WTC11 (cell line): ENCODE results near the gene GLRX. TPM values are rescaled to one million over a fixed set of nuclear protein-coding genes. Genes with fewer than 3 reads are reported as not detected.

Experiments
- ATAC-seq: fragments of 200-7000 bp; cut with Tn5 transposase; 2 replicates; pipeline ENCODE4 v1.10.0; 2021; ENCODE audit warnings: mild to moderate bottlenecking, moderate library complexity
- CTCF ChIA-PET: fragments of 300-600 bp; sonication (Branson Sonifier 250); formaldehyde crosslinking; loops from one replicate; lab custom pipeline; 2021; ENCODE audit warnings: antibody characterized with exemption; lab: Charles Lee
- POLR2A ChIA-PET: fragments of 350-600 bp; sonication (Branson Sonifier 250); formaldehyde crosslinking; loops from one replicate; lab custom pipeline; 2021; ENCODE audit warnings: antibody characterized with exemption; lab: Charles Lee
- DNase-seq: peaks from one replicate; pipeline ENCODE4 v3.0.0; 2021; ENCODE audit warnings: low spot score
- H3K27ac Mint-ChIP-seq: 2 replicates; pipeline ENCODE4 v1.8.0; 2021; ENCODE audit warnings: mixed read lengths
- H3K27me3 Mint-ChIP-seq: 2 replicates; pipeline ENCODE4 v1.8.0; 2021; ENCODE audit warnings: low read depth, mild to moderate bottlenecking, moderate library complexity, mixed read lengths
- H3K36me3 Mint-ChIP-seq: 2 replicates; pipeline ENCODE4 v1.8.0; 2021; ENCODE audit warnings: mixed read lengths
- H3K4me1 Mint-ChIP-seq: 2 replicates; pipeline ENCODE4 v1.8.0; 2022; ENCODE audit warnings: mixed read lengths
- H3K4me3 Mint-ChIP-seq: 2 replicates; pipeline ENCODE4 v1.8.0; 2021; ENCODE audit warnings: mild to moderate bottlenecking, moderate library complexity, mixed read lengths
- H3K9me3 Mint-ChIP-seq: 2 replicates; pipeline ENCODE4 v1.8.0; 2021; ENCODE audit warnings: mixed read lengths
- AR ChIP-seq: fragments of 250-450 bp; sonication (Bioruptor Pico); IDR thresholded peaks from 2 replicates; pipeline ENCODE4 v1.9.0; 2021; ENCODE audit warnings: mild to moderate bottlenecking
- ARID4B ChIP-seq: sonication (generic); formaldehyde crosslinking; IDR thresholded peaks from 2 replicates; pipeline ENCODE4 v1.8.0; 2023; ENCODE audit warnings: missing genetic modification reagents, mild to moderate bottlenecking, borderline replicate concordance
- ATF2 ChIP-seq: sonication (generic); formaldehyde crosslinking; IDR thresholded peaks from 2 replicates; pipeline ENCODE4 v1.8.1; 2022; ENCODE audit warnings: low read depth, missing genetic modification reagents, borderline replicate concordance
- E2F4 ChIP-seq: sonication (generic); formaldehyde crosslinking; IDR thresholded peaks from 2 replicates; pipeline ENCODE4 v1.8.1; 2022; ENCODE audit warnings: low read depth, mild to moderate bottlenecking, moderate library complexity, missing genetic modification reagents, borderline replicate concordance
- ELF4 ChIP-seq: sonication (generic); formaldehyde crosslinking; IDR thresholded peaks from 2 replicates; pipeline ENCODE4 v1.8.1; 2022; ENCODE audit warnings: low read depth, mild to moderate bottlenecking, moderate library complexity, missing genetic modification reagents
- GRHL2 ChIP-seq: fragments of 250-450 bp; sonication (Bioruptor Pico); IDR thresholded peaks from 2 replicates; pipeline ENCODE4 v1.8.0; 2022; ENCODE audit warnings: mild to moderate bottlenecking, moderate library complexity; ENCODE audit not compliant: insufficient replicate concordance, severe bottlenecking
- IRF2 ChIP-seq: sonication (generic); formaldehyde crosslinking; IDR thresholded peaks from 2 replicates; pipeline ENCODE4 v1.8.0; 2022; ENCODE audit warnings: low read depth, missing genetic modification reagents, borderline replicate concordance
- JUN ChIP-seq: sonication (generic); formaldehyde crosslinking; IDR thresholded peaks from 2 replicates; pipeline ENCODE4 v1.8.0; 2023; ENCODE audit warnings: mild to moderate bottlenecking, missing genetic modification reagents
- MLX ChIP-seq: sonication (generic); formaldehyde crosslinking; IDR thresholded peaks from 2 replicates; pipeline ENCODE4 v1.8.1; 2023; ENCODE audit warnings: mild to moderate bottlenecking, missing genetic modification reagents, moderate library complexity
- NFYB ChIP-seq: sonication (generic); formaldehyde crosslinking; conservative IDR thresholded peaks from 2 replicates; pipeline ENCODE4 v1.8.0; 2022; ENCODE audit warnings: low read depth, missing genetic modification reagents
- NR1H2 ChIP-seq: sonication (generic); formaldehyde crosslinking; IDR thresholded peaks from 2 replicates; pipeline ENCODE4 v1.9.0; 2021; ENCODE audit warnings: mild to moderate bottlenecking, moderate library complexity, missing genetic modification reagents
- PRRX2 ChIP-seq: fragments of 250-450 bp; sonication (Bioruptor Pico); IDR thresholded peaks from 2 replicates; pipeline ENCODE4 v1.8.0; 2021; ENCODE audit warnings: mild to moderate bottlenecking
- USF1 ChIP-seq: sonication (generic); formaldehyde crosslinking; IDR thresholded peaks from 2 replicates; pipeline ENCODE4 v1.8.0; 2022; ENCODE audit warnings: mild to moderate bottlenecking, missing genetic modification reagents
- ZNF219 ChIP-seq: sonication (generic); formaldehyde crosslinking; IDR thresholded peaks from 2 replicates; pipeline ENCODE4 v1.8.0; 2023; ENCODE audit warnings: missing genetic modification reagents, mild to moderate bottlenecking, borderline replicate concordance
- ZNF263 ChIP-seq: sonication (generic); formaldehyde crosslinking; IDR thresholded peaks from 2 replicates; pipeline ENCODE4 v1.8.1; 2022; ENCODE audit warnings: low read depth, mild to moderate bottlenecking, moderate library complexity, missing genetic modification reagents
- ZNF416 ChIP-seq: fragments of 250-450 bp; sonication (Bioruptor Pico); IDR thresholded peaks from 2 replicates; pipeline ENCODE4 v1.9.0; 2021; ENCODE audit warnings: mild to moderate bottlenecking, inconsistent platforms
- total RNA-seq: library from RNA; stranded (reverse); gene quantifications from 3 replicates; pipeline ENCODE4 v1.2.3, GENCODE V29; 2021

GLRX gene
- total RNA-seq, 1 experiment from 2014 or later, result 15.9 TPM

- TF ChIP-seq NR1H2, result no peak
Measured at GRCh38 chr5:95784514-95785302, 37.8 kb downstream of the GLRX start (continued).

GRCh38 chr5:95783661-95784060 lies 38.9 kb downstream of the GLRX start:
- ATAC-seq (no peak), DNase-seq (no peak)
- H3K27me3 Mint-ChIP-seq, result no peaks in the 10 kb centered on the region; the same call in 1 of the 2 replicates
- CTCF ChIA-PET, result interaction anchor here (0.9 kb wide), 1 partner anchor 119 kb away, joined by 3 read pairs; no protein-coding TSS in a partner anchor
- H3K9me3 Mint-ChIP-seq, result no peaks in the 10 kb centered on the region
- H3K4me3 Mint-ChIP-seq, result no peak overlapping the region
- H3K4me1 Mint-ChIP-seq, result peaks cover 7% of the 10 kb centered on the region; the same call in 1 of the 2 replicates
- no peak overlapping the region for H3K27ac Mint-ChIP-seq
- POLR2A ChIA-PET, result no interaction called here
- no peak for TF ChIP-seq USF1 (CRISPR knock-in tag)
- TF ChIP-seq JUN, result no peak
- TF ChIP-seq ATF2 (CRISPR knock-in tag), result no peak
- no peak for TF ChIP-seq ZNF263
- no peak for TF ChIP-seq ZNF416 (CRISPR knock-in tag)
- no peak for TF ChIP-seq NFYB
- TF ChIP-seq MLX, result no peak
- TF ChIP-seq E2F4 (CRISPR knock-in tag), result no peak
- no peak for TF ChIP-seq IRF2
- no peak for TF ChIP-seq AR (CRISPR knock-in tag)
- no peaks in the 10 kb centered on the region for H3K36me3 Mint-ChIP-seq

GRCh38 chr5:95782181-95782580 lies 40.3 kb downstream of the GLRX start:
- no peak overlapping the region for H3K27ac Mint-ChIP-seq
- no peak overlapping the region for H3K4me3 Mint-ChIP-seq
- no peaks in the 10 kb centered on the region; the same call in 1 of the 2 replicates for H3K27me3 Mint-ChIP-seq
- H3K4me1 Mint-ChIP-seq, result peaks cover 7% of the 10 kb centered on the region; the same call in 1 of the 2 replicates
- ATAC-seq (no peak), DNase-seq (no peak)
- no peaks in the 10 kb centered on the region for H3K9me3 Mint-ChIP-seq
- ChIA-PET CTCF (interaction anchor here (0.6 to 2.1 kb wide), 9 partner anchors 13 to 480 kb away, joined by 3 to 51 read pairs (median 24); partner anchors contain the start of genes GLRX and RFESD), POLR2A (no interaction called here)
- H3K36me3 Mint-ChIP-seq, result no peaks in the 10 kb centered on the region
- TF ChIP-seq ELF4 (CRISPR knock-in tag) (no peak), GRHL2 (CRISPR knock-in tag) (no peak), PRRX2 (CRISPR knock-in tag) (no peak), ZNF219 (no peak), ARID4B (CRISPR knock-in tag) (no peak)
